ENCODE results near the gene SNRK. TPM values are rescaled to one million over a fixed set of nuclear protein-coding genes. Genes with fewer than 3 reads are reported as not detected.
A peak's percentile ranks its signal among the peaks of the same experiment; 100 is the strongest.

Gene SNRK
- total and polyA plus RNA-seq, 2 experiments from 2014 or later = 5.5 to 18.8 TPM

- peak; percentile 85 for DNase-seq (ENCODE audit: low spot score)
- no peaks in the 10 kb centered on the region for H3K36me3 ChIP-seq (ENCODE audit: insufficient read depth)
- no peak overlapping the region for H3K4me3 Mint-ChIP-seq
- H3K9me3 Mint-ChIP-seq = peaks cover 2% of the 10 kb centered on the region; the same call in 2 of the 3 replicates
- no peak overlapping the region for H3K4me3 ChIP-seq
- peaks cover 23% of the 10 kb centered on the region for H3K4me1 Mint-ChIP-seq
- peaks cover 2% of the 10 kb centered on the region for H3K27me3 Mint-ChIP-seq (ENCODE audit: insufficient read depth, low read depth, poor library complexity)
- H2AFZ ChIP-seq = no peak overlapping the region
- H3K36me3 Mint-ChIP-seq (ENCODE audit: low read depth) = peaks cover 11% of the 10 kb centered on the region; the same call in 1 of the 3 replicates
- H3K27ac Mint-ChIP-seq = no peak overlapping the region
- 0 out of 2 replicates have a peak, but pooled peaks cover 7% of the 10 kb centered on the region for H3K4me1 ChIP-seq (ENCODE audit: insufficient read depth)
- TF ChIP-seq POLR2AphosphoS5 (IDR thresholded peaks at IDR 0.05; ENCODE audit: low read depth) = no peak
- TF ChIP-seq CTCF (conservative IDR thresholded peaks at IDR 0.05; ENCODE audit: low read depth in 2 of 2) = peak; percentile 75 to 83
- no peaks in the 10 kb centered on the region for H3K79me2 ChIP-seq (replicated peaks; ENCODE audit: insufficient read depth)
- peak; percentile 95 for ATAC-seq
- H3K4me2 ChIP-seq = no peak overlapping the region
- H3K27me3 ChIP-seq (ENCODE audit: insufficient read depth) = no peaks in the 10 kb centered on the region
- H3K9me2 ChIP-seq (ENCODE audit: insufficient read depth) = no peaks in the 10 kb centered on the region; the same call in 1 of the 2 replicates
- H3F3A ChIP-seq (replicated peaks; ENCODE audit: low read depth) = no peaks in the 10 kb centered on the region; the same call in 1 of the 2 replicates
- no peaks in the 10 kb centered on the region for H4K20me1 ChIP-seq (replicated peaks; ENCODE audit: insufficient read depth)
- no peak overlapping the region for H3K27ac ChIP-seq (ENCODE audit: low read depth)
Observed at GRCh38 chr3:43378066-43378935, 92.0 kb downstream of the SNRK start.

GRCh38 chr3:43379343-43379742 lies 93.0 kb downstream of the SNRK start:
- no peaks in the 10 kb centered on the region; the same call in 1 of the 2 replicates for H3K9me2 ChIP-seq (ENCODE audit: insufficient read depth)
- no peak overlapping the region for H3K27ac ChIP-seq (ENCODE audit: low read depth)
- H3K27me3 ChIP-seq (ENCODE audit: insufficient read depth) = no peaks in the 10 kb centered on the region
- no peak overlapping the region for H3K4me2 ChIP-seq
- no peaks in the 10 kb centered on the region for H3K4me1 ChIP-seq (ENCODE audit: insufficient read depth)
- no peaks in the 10 kb centered on the region; the same call in 1 of the 2 replicates for H3K79me2 ChIP-seq (replicated peaks; ENCODE audit: insufficient read depth)
- peaks cover 11% of the 10 kb centered on the region; the same call in 1 of the 3 replicates for H3K36me3 Mint-ChIP-seq (ENCODE audit: low read depth)
- no peak overlapping the region for H2AFZ ChIP-seq
- H3K4me3 Mint-ChIP-seq = no peak overlapping the region
- H3K4me1 Mint-ChIP-seq = peaks cover 14% of the 10 kb centered on the region
- H4K20me1 ChIP-seq (replicated peaks; ENCODE audit: insufficient read depth) = no peaks in the 10 kb centered on the region
- peaks cover 2% of the 10 kb centered on the region; the same call in 2 of the 3 replicates for H3K9me3 Mint-ChIP-seq
- H3F3A ChIP-seq (replicated peaks; ENCODE audit: low read depth) = no peaks in the 10 kb centered on the region
- H3K27ac Mint-ChIP-seq = no peak overlapping the region
- H3K36me3 ChIP-seq (ENCODE audit: insufficient read depth) = no peaks in the 10 kb centered on the region
- H3K27me3 Mint-ChIP-seq (ENCODE audit: insufficient read depth, low read depth, poor library complexity) = peaks cover 2% of the 10 kb centered on the region
- ATAC-seq (0 out of 3 replicates have a peak, but pooled peaks have one; percentile 23), DNase-seq (ENCODE audit: low spot score) (no peak)
- H3K4me3 ChIP-seq = no peak overlapping the region
- TF ChIP-seq POLR2AphosphoS5 (IDR thresholded peaks at IDR 0.05; ENCODE audit: low read depth) (no peak), STAT1 (IDR thresholded peaks at IDR 0.05; ENCODE audit: unreplicated experiment) (no peak), ZNF331 (CRISPR knock-in tag; IDR thresholded peaks at IDR 0.05; ENCODE audit: low read depth) (no peak), EZH2 (IDR thresholded peaks at IDR 0.05; ENCODE audit: low read depth, unreplicated experiment) (no peak), ZNF462 (CRISPR knock-in tag; IDR thresholded peaks at IDR 0.05) (no peak), JUNB (IDR thresholded peaks at IDR 0.05; ENCODE audit: unreplicated experiment) (no peak), CREB1 (CRISPR knock-in tag; IDR thresholded peaks at IDR 0.05; ENCODE audit: low read depth) (no peak), ZNF114 (CRISPR knock-in tag; IDR thresholded peaks at IDR 0.05) (no peak), CTCF (conservative IDR thresholded peaks at IDR 0.05; ENCODE audit: low read depth in 2 of 2) (no peak)

All from GM23338 (cell line).